IPS DF 4.7 (cell line): Measurements from ENCODE around the gene ASMTL.
"Not testable (repeated sequence)": the region's sequence is repeated elsewhere in the genome, so short reads cannot be mapped to it uniquely, and the experiment has no call there.

ENCODE experiments used
- DNase-seq: peaks from one replicate; pipeline ENCODE4 v3.0.0-alpha.2; 2013; ENCODE audit warnings: low spot score; ENCODE audit errors: extremely low read depth

The ASMTL gene

GRCh38 chrX:1455948-1456280, 3.2 kb upstream of the ASMTL start:
- no peak for DNase-seq

GRCh38 chrX:1453951-1454785, 1.5 kb upstream of the ASMTL start:
- DNase-seq: peak; percentile 44

GRCh38 chrX:1453395-1453783, 680 bp upstream of the ASMTL start:
- DNase-seq: no peak

GRCh38 chrX:1451661-1452515, 821 bp downstream of the ASMTL start:
- DNase-seq: no peak

GRCh38 chrX:1451251-1451660, 1.5 kb downstream of the ASMTL start:
- DNase-seq: no peak

- DNase-seq: no peak
These were observed 2.1 kb downstream of the ASMTL start for GRCh38 chrX:1450361-1451161.

GRCh38 chrX:1449823-1450149, 2.9 kb downstream of the ASMTL start:
- DNase-seq: no peak

GRCh38 chrX:1449036-1449822, 3.5 kb downstream of the ASMTL start:
- DNase-seq: no peak

GRCh38 chrX:1448573-1449001, 4.1 kb downstream of the ASMTL start:
- not testable (repeated sequence) for DNase-seq

- DNase-seq: not testable (repeated sequence)
These were observed 4.6 kb downstream of the ASMTL start for GRCh38 chrX:1447969-1448572.

- DNase-seq: not testable (repeated sequence)
These were observed 5.4 kb downstream of the ASMTL start for GRCh38 chrX:1446984-1447968.

- DNase-seq: no peak
These were observed 7.9 kb downstream of the ASMTL start for GRCh38 chrX:1444561-1445500.

GRCh38 chrX:1443496-1444075, 9.1 kb downstream of the ASMTL start:
- DNase-seq: no peak

GRCh38 chrX:1442724-1443367, 9.9 kb downstream of the ASMTL start:
- no peak for DNase-seq

- DNase-seq: no peak
These were observed 10.6 kb downstream of the ASMTL start for GRCh38 chrX:1442016-1442665.

GRCh38 chrX:1440506-1440905, 12.2 kb downstream of the ASMTL start:
- DNase-seq: no peak
